Activated T-cell treated with anti-CD3 and anti-CD28 coated beads, Interleukin-2, amount 50 U/mL, for 24 hours (primary cell): ENCODE measurements around the gene TNS1.

Source experiments
- DNase-seq: peaks from one replicate; pipeline ENCODE4 v3.0.0-alpha.2; 2020
- H3K27ac Mint-ChIP-seq: 2 replicates; pipeline ENCODE4 v1.8.0; 2020; ENCODE audit warnings: mild to moderate bottlenecking, mixed read lengths
- H3K27me3 Mint-ChIP-seq: 2 replicates; pipeline ENCODE4 v1.8.0; 2020; ENCODE audit warnings: mixed read lengths
- H3K36me3 Mint-ChIP-seq: 2 replicates; pipeline ENCODE4 v1.8.0; 2020; ENCODE audit warnings: low read depth, mixed read lengths
- H3K4me1 Mint-ChIP-seq: 2 replicates; pipeline ENCODE4 v1.8.0; 2020; ENCODE audit warnings: low read depth, mixed read lengths
- H3K4me3 Mint-ChIP-seq: 2 replicates; pipeline ENCODE4 v1.8.0; 2020; ENCODE audit warnings: mild to moderate bottlenecking, moderate library complexity, mixed read lengths
- H3K9me3 Mint-ChIP-seq: 2 replicates; pipeline ENCODE4 v1.8.0; 2020; ENCODE audit warnings: mixed read lengths

Gene TNS1

GRCh38 chr2:218014706-218015585 lies 12.2 kb upstream of the TNS1 start:
- no peak for DNase-seq
- Mint-ChIP-seq H3K4me3 (no peak overlapping the region), H3K9me3 (no peaks in the 10 kb centered on the region), H3K4me1 (peaks cover 4% of the 10 kb centered on the region), H3K36me3 (no peaks in the 10 kb centered on the region), H3K27ac (no peak overlapping the region), H3K27me3 (peaks cover 35% of the 10 kb centered on the region)

- H3K4me1 Mint-ChIP-seq, result peaks cover 7% of the 10 kb centered on the region
- no peaks in the 10 kb centered on the region for H3K36me3 Mint-ChIP-seq
- peaks cover 51% of the 10 kb centered on the region for H3K27me3 Mint-ChIP-seq
- no peak overlapping the region for H3K4me3 Mint-ChIP-seq
- H3K9me3 Mint-ChIP-seq, result no peaks in the 10 kb centered on the region
- H3K27ac Mint-ChIP-seq, result no peak overlapping the region
- DNase-seq, result no peak
Measured at GRCh38 chr2:218013289-218013688, 10.5 kb upstream of the TNS1 start.

DNA sequence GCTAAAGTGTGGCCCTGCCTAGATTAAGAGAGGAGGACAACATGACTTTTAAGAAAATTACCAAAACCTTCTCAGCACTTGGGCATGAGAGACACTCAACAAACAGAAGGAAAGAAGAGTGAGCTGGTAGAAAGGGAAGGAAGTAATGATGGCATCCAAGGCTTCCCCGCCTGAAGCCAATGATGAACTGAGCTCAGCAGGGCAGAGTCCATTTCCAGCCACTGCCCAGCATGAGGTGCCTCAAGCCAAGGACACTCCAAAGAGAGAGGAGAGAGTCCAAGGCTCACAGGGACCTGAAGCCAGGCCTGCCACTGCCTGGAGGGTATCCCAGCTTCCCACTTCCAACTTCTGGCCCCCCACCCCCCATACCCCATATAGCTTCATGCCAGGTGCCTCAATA lies 9.5 kb upstream of the TNS1 start:
- Mint-ChIP-seq H3K36me3 (no peaks in the 10 kb centered on the region), H3K9me3 (no peaks in the 10 kb centered on the region), H3K27me3 (peaks cover 58% of the 10 kb centered on the region), H3K4me3 (no peak overlapping the region), H3K27ac (no peak overlapping the region), H3K4me1 (peaks cover 7% of the 10 kb centered on the region)
- DNase-seq, result no peak

- Mint-ChIP-seq H3K9me3 (no peaks in the 10 kb centered on the region), H3K36me3 (no peaks in the 10 kb centered on the region), H3K27ac (no peak overlapping the region), H3K27me3 (peaks cover 62% of the 10 kb centered on the region), H3K4me1 (peaks cover 7% of the 10 kb centered on the region), H3K4me3 (no peak overlapping the region)
- DNase-seq, result no peak
Measured at GRCh38 chr2:218011653-218012040, 8.9 kb upstream of the TNS1 start.

DNA sequence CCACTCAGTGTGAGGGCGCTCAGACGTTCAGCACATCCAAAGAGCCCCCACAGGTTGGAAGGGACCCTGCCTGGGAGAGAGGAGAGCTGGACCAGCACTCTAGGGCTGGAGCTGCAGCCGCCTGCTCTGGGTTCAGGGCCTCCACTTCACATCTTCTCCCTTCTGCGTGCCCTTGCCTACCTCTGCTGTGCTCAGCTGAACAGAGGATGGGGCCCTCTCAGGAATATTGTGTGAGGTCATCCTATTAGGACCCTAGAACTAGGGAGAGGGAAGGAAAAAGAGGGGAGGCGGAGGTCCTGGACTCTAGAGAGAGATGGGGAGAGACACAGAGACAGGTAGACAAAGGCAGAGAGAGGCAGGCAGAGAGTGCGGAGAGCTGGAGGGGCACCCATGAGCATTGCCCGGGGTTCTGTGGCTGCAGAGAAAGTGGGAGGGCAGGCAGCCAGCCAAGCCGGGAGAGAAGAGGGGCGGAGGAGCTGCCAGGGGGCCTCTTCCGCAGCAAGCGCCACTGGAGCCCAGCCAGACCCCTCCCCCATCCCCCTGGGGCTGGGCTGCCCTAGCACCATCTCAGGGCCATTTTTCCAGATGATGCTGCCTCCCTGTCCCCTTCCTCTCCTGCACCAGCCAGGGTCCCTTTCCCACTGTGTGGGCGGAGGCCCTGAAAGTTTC lies 8.3 kb upstream of the TNS1 start:
- H3K27me3 Mint-ChIP-seq, result peaks cover 66% of the 10 kb centered on the region
- no peak for DNase-seq
- no peaks in the 10 kb centered on the region for H3K9me3 Mint-ChIP-seq
- peak overlapping the region; percentile 62 for H3K4me3 Mint-ChIP-seq
- H3K27ac Mint-ChIP-seq, result no peak overlapping the region
- H3K4me1 Mint-ChIP-seq, result peaks cover 7% of the 10 kb centered on the region
- no peaks in the 10 kb centered on the region for H3K36me3 Mint-ChIP-seq

DNA sequence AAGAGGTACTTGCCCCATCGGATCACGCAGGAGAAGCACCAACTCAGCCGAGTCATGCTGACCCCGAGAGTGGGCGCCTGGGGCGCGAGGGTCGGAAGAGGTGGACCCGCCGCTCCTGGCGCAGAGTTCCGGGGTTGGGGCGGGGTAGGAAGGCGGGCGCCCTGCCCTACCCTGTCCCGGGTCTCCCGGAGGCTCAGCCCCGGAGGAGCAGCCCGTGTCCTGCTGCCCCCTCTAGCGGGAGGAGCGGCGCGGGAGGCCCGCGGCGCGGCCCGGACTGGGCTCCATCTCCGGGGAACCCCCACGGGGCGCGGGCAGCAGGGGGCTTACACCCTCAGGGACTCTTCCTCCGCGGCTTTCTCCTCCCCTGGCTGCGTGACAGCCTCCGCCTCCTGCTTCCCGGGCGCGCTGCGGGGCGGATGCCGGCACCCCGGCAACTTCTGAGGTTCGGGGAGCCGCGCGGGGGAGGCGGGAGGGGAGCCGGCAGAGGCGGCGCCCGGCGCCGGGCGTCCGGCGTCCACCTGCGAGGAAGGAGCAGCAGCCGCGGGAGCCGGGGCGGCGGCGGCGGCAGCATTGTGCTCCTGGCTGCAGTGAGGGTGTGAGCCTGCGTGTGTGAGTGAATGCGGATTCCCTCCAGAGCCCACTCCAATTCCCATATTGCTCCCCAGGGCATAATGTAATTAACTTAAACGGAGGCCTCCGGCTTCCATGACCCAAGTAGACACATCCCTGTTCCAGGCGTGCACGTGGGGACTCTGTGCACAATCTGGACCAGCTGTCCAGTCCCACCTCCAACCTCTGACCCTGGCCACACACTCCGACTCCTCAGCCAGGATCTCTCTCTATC lies 7.6 kb upstream of the TNS1 start:
- peak; percentile 64 for DNase-seq
- Mint-ChIP-seq H3K27ac (no peak overlapping the region), H3K36me3 (no peaks in the 10 kb centered on the region), H3K4me3 (peak overlapping the region; percentile 62), H3K9me3 (no peaks in the 10 kb centered on the region), H3K4me1 (peaks cover 7% of the 10 kb centered on the region), H3K27me3 (peaks cover 66% of the 10 kb centered on the region)

- Mint-ChIP-seq H3K4me3 (peak overlapping the region; percentile 51), H3K27ac (no peak overlapping the region), H3K36me3 (no peaks in the 10 kb centered on the region), H3K27me3 (peaks cover 66% of the 10 kb centered on the region), H3K9me3 (no peaks in the 10 kb centered on the region), H3K4me1 (peaks cover 7% of the 10 kb centered on the region)
- no peak for DNase-seq
Measured at GRCh38 chr2:218009765-218010139, 7.0 kb upstream of the TNS1 start.

GRCh38 chr2:218009231-218009630 lies 6.4 kb upstream of the TNS1 start:
- Mint-ChIP-seq H3K27ac (no peak overlapping the region), H3K9me3 (no peaks in the 10 kb centered on the region), H3K4me1 (peaks cover 7% of the 10 kb centered on the region), H3K27me3 (peaks cover 66% of the 10 kb centered on the region), H3K4me3 (peak overlapping the region; percentile 51), H3K36me3 (no peaks in the 10 kb centered on the region)
- DNase-seq, result no peak

- no peak overlapping the region for H3K4me3 Mint-ChIP-seq
Measured at GRCh38 chr2:218008060-218009040, 5.6 kb upstream of the TNS1 start.

GRCh38 chr2:218006741-218007140 lies 3.9 kb upstream of the TNS1 start:
- H3K9me3 Mint-ChIP-seq, result no peaks in the 10 kb centered on the region
- DNase-seq, result no peak
- H3K27me3 Mint-ChIP-seq, result peaks cover 46% of the 10 kb centered on the region
- H3K36me3 Mint-ChIP-seq, result no peaks in the 10 kb centered on the region
- no peak overlapping the region for H3K27ac Mint-ChIP-seq
- peaks cover 7% of the 10 kb centered on the region for H3K4me1 Mint-ChIP-seq
- H3K4me3 Mint-ChIP-seq, result no peak overlapping the region

More at GRCh38 chr2:218008060-218009040, 5.6 kb upstream of the TNS1 start:
- H3K36me3 Mint-ChIP-seq, result no peaks in the 10 kb centered on the region
- H3K4me1 Mint-ChIP-seq, result peaks cover 7% of the 10 kb centered on the region
- H3K9me3 Mint-ChIP-seq, result no peaks in the 10 kb centered on the region
- H3K27ac Mint-ChIP-seq, result no peak overlapping the region
- peaks cover 59% of the 10 kb centered on the region for H3K27me3 Mint-ChIP-seq
- no peak for DNase-seq

DNA sequence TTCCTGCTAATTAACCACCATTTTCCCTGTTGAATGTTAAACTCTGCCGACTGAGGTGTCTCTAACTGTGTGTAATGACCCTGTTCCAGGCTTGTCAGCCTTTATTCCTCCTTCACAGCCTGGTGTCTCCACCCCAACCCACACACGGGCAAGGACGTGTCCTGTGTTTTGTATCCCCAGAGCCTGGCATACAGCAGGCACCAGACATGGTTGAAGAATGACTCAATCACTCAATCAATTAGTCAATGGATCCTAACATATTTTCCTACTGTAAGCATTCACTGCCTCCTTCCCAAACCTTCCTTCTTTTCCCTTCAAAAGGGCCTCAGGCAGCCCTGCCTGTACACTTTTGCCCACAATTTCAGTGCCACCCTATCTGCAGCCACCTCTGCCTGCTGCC lies 2.7 kb upstream of the TNS1 start:
- H3K36me3 Mint-ChIP-seq, result no peaks in the 10 kb centered on the region
- no peaks in the 10 kb centered on the region for H3K9me3 Mint-ChIP-seq
- H3K27me3 Mint-ChIP-seq, result peaks cover 34% of the 10 kb centered on the region
- no peak overlapping the region for H3K27ac Mint-ChIP-seq
- H3K4me1 Mint-ChIP-seq, result peaks cover 3% of the 10 kb centered on the region
- no peak overlapping the region for H3K4me3 Mint-ChIP-seq
- DNase-seq, result no peak

GRCh38 chr2:218005028-218005427 lies 2.2 kb upstream of the TNS1 start:
- H3K9me3 Mint-ChIP-seq, result no peaks in the 10 kb centered on the region
- no peak for DNase-seq
- H3K27me3 Mint-ChIP-seq, result peaks cover 34% of the 10 kb centered on the region
- peaks cover 3% of the 10 kb centered on the region for H3K4me1 Mint-ChIP-seq
- no peaks in the 10 kb centered on the region for H3K36me3 Mint-ChIP-seq
- H3K4me3 Mint-ChIP-seq, result no peak overlapping the region
- no peak overlapping the region for H3K27ac Mint-ChIP-seq

DNA sequence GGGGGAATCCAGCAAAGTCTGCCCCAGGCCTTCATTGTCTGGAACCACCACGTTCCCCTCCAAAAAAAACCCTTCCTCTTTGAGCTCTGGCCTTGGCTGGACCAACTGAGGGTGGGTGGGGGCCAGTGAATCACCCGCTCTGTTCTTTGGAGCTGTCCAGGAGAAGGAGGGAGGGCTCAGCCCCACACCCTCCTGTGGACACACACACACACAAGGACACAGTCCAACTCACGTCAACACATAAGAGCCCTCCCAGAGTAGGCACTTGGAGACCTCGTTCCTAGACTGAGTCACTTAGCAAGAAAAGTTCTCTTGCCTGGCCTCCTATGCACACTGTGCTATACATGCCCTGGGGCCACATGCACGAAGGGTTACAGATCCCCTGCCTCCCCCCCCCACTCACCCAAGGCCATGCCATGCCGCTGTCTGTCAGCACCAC lies 1.2 kb upstream of the TNS1 start:
- Mint-ChIP-seq H3K4me3 (no peak overlapping the region), H3K36me3 (no peaks in the 10 kb centered on the region)

More for the DNA sequence above, 1.2 kb upstream of the TNS1 start:
- Mint-ChIP-seq H3K27ac (no peak overlapping the region), H3K9me3 (no peaks in the 10 kb centered on the region), H3K27me3 (peaks cover 24% of the 10 kb centered on the region), H3K4me1 (no peaks in the 10 kb centered on the region)
- DNase-seq, result no peak
